ENCODE data around the gene TOM1.
A peak's percentile ranks its signal among the peaks of the same experiment; 100 is the strongest.

The TOM1 gene

DNA sequence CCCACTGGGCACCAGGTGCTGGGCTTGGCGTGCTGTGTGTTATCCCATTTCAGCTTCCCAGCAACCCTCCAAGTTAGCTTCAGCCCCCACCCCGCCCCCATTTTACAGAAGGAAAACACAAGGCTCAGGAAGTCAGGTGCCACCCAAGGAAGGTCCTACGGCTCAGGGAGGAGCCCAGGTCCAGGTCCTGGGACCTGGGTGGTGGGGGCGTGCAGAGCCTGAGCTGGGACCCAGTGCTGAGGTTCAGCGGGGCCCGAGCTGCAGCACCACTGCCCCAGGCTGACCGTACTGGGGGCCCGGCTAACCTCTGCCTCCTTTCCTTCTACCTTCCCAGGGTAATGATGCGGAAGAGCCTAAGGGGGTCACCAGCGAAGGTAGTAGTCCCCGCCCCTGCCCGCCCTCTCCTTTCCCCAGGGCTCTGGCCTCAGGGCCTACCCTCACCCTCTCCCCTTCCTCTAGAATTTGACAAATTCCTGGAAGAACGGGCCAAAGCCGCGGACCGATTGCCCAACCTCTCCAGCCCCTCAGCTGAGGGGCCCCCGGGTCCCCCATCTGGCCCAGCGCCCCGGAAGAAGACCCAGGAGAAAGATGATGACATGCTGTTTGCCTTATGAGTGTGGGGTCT is 47.0 kb downstream of the TOM1 start:
- Histone ChIP-seq H3K4me1 (ENCODE audit: control insufficient read depth in 1 of 2, insufficient read depth in 1 of 2, low read depth in 1 of 2, low read length in 1 of 2) (peaks cover 14% of the 10 kb centered on the region in 2 experiments), H3K27me3 (peaks cover 12% of the 10 kb centered on the region), H3K4me3 (ENCODE audit: low read depth in 1 of 2, low read length in 1 of 2) (no peak overlapping the region), H3K27ac (no peak overlapping the region), H3K9me3 (no peaks in the 10 kb centered on the region), H3K36me3 (peaks cover 74% of the 10 kb centered on the region)
- TF ChIP-seq, protein P1, sequence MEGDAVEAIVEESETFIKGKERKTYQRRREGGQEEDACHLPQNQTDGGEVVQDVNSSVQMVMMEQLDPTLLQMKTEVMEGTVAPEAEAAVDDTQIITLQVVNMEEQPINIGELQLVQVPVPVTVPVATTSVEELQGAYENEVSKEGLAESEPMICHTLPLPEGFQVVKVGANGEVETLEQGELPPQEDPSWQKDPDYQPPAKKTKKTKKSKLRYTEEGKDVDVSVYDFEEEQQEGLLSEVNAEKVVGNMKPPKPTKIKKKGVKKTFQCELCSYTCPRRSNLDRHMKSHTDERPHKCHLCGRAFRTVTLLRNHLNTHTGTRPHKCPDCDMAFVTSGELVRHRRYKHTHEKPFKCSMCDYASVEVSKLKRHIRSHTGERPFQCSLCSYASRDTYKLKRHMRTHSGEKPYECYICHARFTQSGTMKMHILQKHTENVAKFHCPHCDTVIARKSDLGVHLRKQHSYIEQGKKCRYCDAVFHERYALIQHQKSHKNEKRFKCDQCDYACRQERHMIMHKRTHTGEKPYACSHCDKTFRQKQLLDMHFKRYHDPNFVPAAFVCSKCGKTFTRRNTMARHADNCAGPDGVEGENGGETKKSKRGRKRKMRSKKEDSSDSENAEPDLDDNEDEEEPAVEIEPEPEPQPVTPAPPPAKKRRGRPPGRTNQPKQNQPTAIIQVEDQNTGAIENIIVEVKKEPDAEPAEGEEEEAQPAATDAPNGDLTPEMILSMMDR (IDR thresholded peaks at IDR 0.05), result no peak

DNA sequence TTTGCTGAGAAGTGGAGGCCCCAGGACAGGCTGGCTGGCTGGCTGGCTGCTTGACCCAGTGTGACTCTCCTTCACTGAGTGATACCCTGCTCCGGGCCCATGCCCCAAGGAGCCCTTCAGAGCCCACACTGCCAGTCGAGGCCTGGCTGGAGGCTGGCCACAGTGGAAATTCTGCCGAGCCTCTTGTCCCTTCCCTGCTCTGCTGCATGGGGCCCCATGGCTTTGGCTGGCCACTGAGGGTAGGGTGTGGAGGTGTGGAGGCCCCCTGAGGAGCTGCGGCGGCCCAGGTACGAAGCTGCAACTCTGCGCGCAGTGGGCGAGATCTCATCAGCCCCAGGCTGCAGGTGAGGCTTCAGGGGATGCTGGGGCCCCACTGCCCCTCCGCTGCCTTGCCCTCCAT is 47.8 kb downstream of the TOM1 start:
- Histone ChIP-seq H3K36me3 (peaks cover 67% of the 10 kb centered on the region), H3K27me3 (peaks cover 19% of the 10 kb centered on the region), H3K4me3 (ENCODE audit: low read depth in 1 of 2, low read length in 1 of 2) (no peak overlapping the region), H3K9me3 (no peaks in the 10 kb centered on the region), H3K27ac (no peak overlapping the region), H3K4me1 (ENCODE audit: control insufficient read depth in 1 of 2, insufficient read depth in 1 of 2, low read depth in 1 of 2, low read length in 1 of 2) (peaks cover 20% of the 10 kb centered on the region in 2 experiments)
- TF ChIP-seq, protein P1 (IDR thresholded peaks at IDR 0.05), result no peak

DNA sequence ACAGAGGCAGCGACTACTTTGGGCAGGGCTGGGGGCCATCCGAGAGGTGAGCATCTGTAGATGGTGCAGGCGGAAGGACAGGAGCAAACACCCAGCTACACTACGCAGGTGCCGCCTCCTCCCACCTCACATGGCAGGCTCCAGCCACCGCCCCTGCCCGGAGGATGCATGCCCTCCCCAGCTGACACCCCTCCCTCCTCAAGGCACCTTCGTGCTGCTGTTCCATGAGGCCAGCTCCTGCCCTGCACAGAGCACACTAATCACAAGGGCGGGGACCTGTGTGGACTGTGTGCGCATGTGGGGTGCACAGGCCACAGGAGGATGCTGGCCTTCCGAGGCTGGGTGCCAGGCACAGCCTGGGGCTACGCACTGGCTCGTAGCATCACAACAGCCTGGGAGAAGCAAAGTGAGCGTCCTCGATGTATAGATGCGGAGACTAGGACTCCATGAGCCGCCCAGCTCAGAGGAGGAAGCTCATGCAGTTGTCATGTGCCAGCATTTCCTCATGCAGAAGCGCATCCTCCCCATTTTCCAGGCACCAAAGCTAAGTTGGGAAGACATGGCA is 48.4 kb downstream of the TOM1 start:
- H3K9me3 ChIP-seq, result no peaks in the 10 kb centered on the region
- TF ChIP-seq, protein P1 (IDR thresholded peaks at IDR 0.05), result no peak
- peaks cover 60% of the 10 kb centered on the region for H3K36me3 ChIP-seq

DNA sequence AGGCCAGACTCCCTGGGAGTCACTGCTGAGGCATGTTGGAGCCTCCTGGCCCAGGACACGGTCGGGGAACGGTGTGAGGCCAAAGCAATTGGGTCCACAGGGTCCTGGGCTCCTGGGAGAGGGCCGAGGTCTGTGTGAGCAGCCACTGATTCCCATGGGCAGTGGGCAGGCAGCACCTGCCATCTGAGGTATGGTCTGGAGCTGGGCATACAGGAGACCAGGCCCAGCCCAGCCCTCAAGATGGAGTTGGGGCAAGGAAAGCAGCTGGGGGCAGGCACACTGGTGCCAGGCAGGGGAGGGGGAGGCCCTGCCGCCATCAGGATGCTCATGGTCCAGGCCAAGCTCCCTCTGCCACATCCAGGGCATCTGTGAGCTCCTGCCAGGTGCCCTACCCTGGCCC is 49.0 kb downstream of the TOM1 start:
- Histone ChIP-seq H3K4me3 (ENCODE audit: low read depth in 1 of 2, low read length in 1 of 2) (no peak overlapping the region), H3K9me3 (no peaks in the 10 kb centered on the region), H3K27me3 (peaks cover 24% of the 10 kb centered on the region), H3K4me1 (ENCODE audit: control insufficient read depth in 1 of 2, insufficient read depth in 1 of 2, low read depth in 1 of 2, low read length in 1 of 2) (peaks cover 30 to 31% of the 10 kb centered on the region in 2 experiments), H3K27ac (no peak overlapping the region), H3K36me3 (peaks cover 54% of the 10 kb centered on the region)
- TF ChIP-seq, protein P1 (IDR thresholded peaks at IDR 0.05), result no peak

More for the DNA sequence above, 48.4 kb downstream of the TOM1 start:
- Histone ChIP-seq H3K4me3 (ENCODE audit: low read depth in 1 of 2, low read length in 1 of 2) (no peak overlapping the region), H3K27ac (peak overlapping the region; percentile 5), H3K27me3 (peaks cover 24% of the 10 kb centered on the region), H3K4me1 (ENCODE audit: control insufficient read depth in 1 of 2, insufficient read depth in 1 of 2, low read depth in 1 of 2, low read length in 1 of 2) (peaks cover 26 to 27% of the 10 kb centered on the region in 2 experiments)

DNA sequence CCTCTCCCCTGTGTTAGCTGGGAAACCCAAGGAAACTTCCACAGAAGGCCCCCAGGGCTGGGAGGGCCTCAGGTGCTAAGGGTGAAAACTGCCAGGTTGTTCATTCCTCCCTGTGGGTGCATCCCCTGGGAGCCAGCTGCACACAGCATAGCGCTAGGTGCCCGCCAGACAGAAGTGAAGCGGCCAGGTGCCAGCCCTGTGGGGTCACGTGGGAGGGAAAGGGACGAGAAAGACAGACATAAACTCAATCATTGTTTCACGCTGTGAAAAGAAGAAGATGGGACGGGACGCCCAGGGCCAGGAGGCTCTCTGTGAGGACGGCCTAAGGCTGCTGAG is 49.6 kb downstream of the TOM1 start:
- H3K9me3 ChIP-seq, result no peaks in the 10 kb centered on the region
- TF ChIP-seq, protein P1 (IDR thresholded peaks at IDR 0.05), result no peak
- H3K27me3 ChIP-seq, result peaks cover 24% of the 10 kb centered on the region
- H3K4me3 ChIP-seq (ENCODE audit: low read depth in 1 of 2, low read length in 1 of 2), result no peak overlapping the region
- H3K36me3 ChIP-seq, result peaks cover 48% of the 10 kb centered on the region
- peaks cover 30 to 31% of the 10 kb centered on the region in 2 experiments for H3K4me1 ChIP-seq (ENCODE audit: control insufficient read depth in 1 of 2, insufficient read depth in 1 of 2, low read depth in 1 of 2, low read length in 1 of 2)
- H3K27ac ChIP-seq, result no peak overlapping the region

All from neutrophil (primary cell).